Endothelial cell of umbilical vein (primary cell): ENCODE measurements around the gene AGPAT2. TPM values are rescaled to one million over a fixed set of nuclear protein-coding genes. Genes with fewer than 3 reads are reported as not detected.

Source experiments
- BruUV-seq: library from RNA; stranded (reverse); fragments of 400-500 nt; replicated peaks from 2 replicates; lab custom pipeline; 2021; lab: Mats Ljungman, UMichigan
- CTCF ChIA-PET: fragments of 300-600, 350-600 bp; sonication (Branson Sonifier 250); formaldehyde crosslinking; loops from one replicate; lab custom pipeline; 2021; ENCODE audit warnings: antibody characterized with exemption, inconsistent platforms; lab: Charles Lee
- POLR2A ChIA-PET: fragments of 300-600, 350-600 bp; sonication (Branson Sonifier 250); formaldehyde crosslinking; loops from one replicate; lab custom pipeline; 2021; ENCODE audit warnings: antibody characterized with exemption, inconsistent platforms; lab: Charles Lee
- DNase-seq: peaks from one replicate; pipeline ENCODE4 v3.0.0-alpha.2; 2011; ENCODE audit warnings: low read depth, low spot score
- FAIRE-seq: peaks from 2 replicates; lab custom pipeline; 2011; peaks lifted over from hg19 to GRCh38; lab: Jason Lieb, UNC
- H2AFZ ChIP-seq: 2 replicates; pipeline ENCODE4 v1.6.0; 2012; ENCODE audit warnings: low read depth, low read length, control low read depth, inconsistent platforms
- H3K27ac ChIP-seq: 2 replicates; pipeline ENCODE4 v1.5.1; 2011; ENCODE audit warnings: low read depth, mild to moderate bottlenecking, control low read depth, low read length, moderate library complexity; ENCODE audit not compliant: insufficient read depth
- H3K27me3 ChIP-seq, 2 experiments: 2 replicates each; pipeline versions ENCODE4 v1.6.0 to v1.6.1; 2011; ENCODE audit warnings: low read length in 2 of 2, mixed read lengths in 1 of 2; ENCODE audit not compliant: control insufficient read depth in 2 of 2, insufficient read depth in 2 of 2
- H3K36me3 ChIP-seq, 2 experiments: 2 replicates in 1 of 2; 3 replicates in 1 of 2; pipeline ENCODE4 v1.5.1; 2011; ENCODE audit warnings: low read length in 2 of 2, mild to moderate bottlenecking in 1 of 2, moderate library complexity in 1 of 2; ENCODE audit not compliant: control insufficient read depth in 2 of 2, insufficient read depth in 2 of 2; ENCODE audit errors: extremely low read depth in 1 of 2
- H3K4me1 ChIP-seq: 3 replicates; pipeline ENCODE4 v1.5.1; 2011; ENCODE audit warnings: mild to moderate bottlenecking, low read length; ENCODE audit not compliant: control insufficient read depth, insufficient read depth; ENCODE audit errors: extremely low read depth
- H3K4me2 ChIP-seq: 2 replicates; pipeline ENCODE4 v1.6.1; 2011; ENCODE audit warnings: low read length, control low read depth, mixed read lengths; ENCODE audit not compliant: insufficient read depth
- H3K4me3 ChIP-seq, 3 experiments: fragments of 200-600 bp in 1 of 3; sonication (generic), shearing (Covaris generic) in 1 of 3; replicated peaks in 1 of 3; 2 replicates each; pipeline ENCODE4 v1.5.1; 2011 to 2016; ENCODE audit warnings: control low read depth in 3 of 3, low read length in 3 of 3, mild to moderate bottlenecking in 2 of 3, inconsistent platforms in 1 of 3, low read depth in 1 of 3, moderate library complexity in 1 of 3; ENCODE audit not compliant: insufficient read depth in 1 of 3
- H3K79me2 ChIP-seq: 2 replicates; pipeline ENCODE4 v1.6.0; 2012; ENCODE audit warnings: low read length, inconsistent platforms; ENCODE audit not compliant: control insufficient read depth, insufficient read depth
- H3K9ac ChIP-seq: replicated peaks from 2 replicates; pipeline ENCODE3; 2011; ENCODE audit warnings: low read length, control low read depth; ENCODE audit not compliant: insufficient read depth; ENCODE audit errors: extremely low read depth
- H3K9me1 ChIP-seq: replicated peaks from 3 replicates; pipeline ENCODE4 v1.6.0; 2011; ENCODE audit warnings: mild to moderate bottlenecking, low read length; ENCODE audit not compliant: control insufficient read depth, insufficient read depth; ENCODE audit errors: extremely low read depth
- H3K9me3 ChIP-seq: replicated peaks from 2 replicates; pipeline ENCODE4 v1.5.1; 2012; ENCODE audit warnings: low read length, inconsistent platforms; ENCODE audit not compliant: control insufficient read depth, insufficient read depth
- H4K20me1 ChIP-seq: replicated peaks from 2 replicates; pipeline ENCODE3; 2011; ENCODE audit warnings: mild to moderate bottlenecking, low read length; ENCODE audit not compliant: control insufficient read depth, insufficient read depth; ENCODE audit errors: extremely low read depth
- EZH2 ChIP-seq: IDR thresholded peaks from 2 replicates; pipeline ENCODE4 v1.6.1; 2012; ENCODE audit warnings: borderline replicate concordance, low read depth, mild to moderate bottlenecking, moderate library complexity, low read length, inconsistent platforms; ENCODE audit not compliant: severe bottlenecking
- FOS ChIP-seq: IDR thresholded peaks from 2 replicates; pipeline ENCODE4 v1.6.1; 2011; ENCODE audit warnings: mild to moderate bottlenecking, low read length, moderate library complexity, borderline replicate concordance; ENCODE audit not compliant: insufficient read depth
- GATA2 ChIP-seq: IDR thresholded peaks from 2 replicates; pipeline ENCODE4 v1.7.0; 2011; ENCODE audit warnings: low read depth, mild to moderate bottlenecking, moderate library complexity, mixed read lengths, low read length; ENCODE audit not compliant: insufficient read length, insufficient read depth
- JUN ChIP-seq: IDR thresholded peaks from 2 replicates; pipeline ENCODE4 v1.6.1; 2011; ENCODE audit warnings: borderline replicate concordance, low read depth; ENCODE audit not compliant: insufficient read length, insufficient read depth
- MYC ChIP-seq: IDR thresholded peaks from one replicate; pipeline ENCODE4 v1.6.1; 2011; ENCODE audit warnings: mild to moderate bottlenecking, low read depth, low read length
- POLR2A ChIP-seq: IDR thresholded peaks from 2 replicates; pipeline ENCODE4 v1.6.1; 2012; ENCODE audit warnings: low read depth, mild to moderate bottlenecking, control low read depth, low read length
- POLR2AphosphoS5 ChIP-seq: IDR thresholded peaks from 2 replicates; pipeline ENCODE4 v1.6.1; 2012; ENCODE audit warnings: low read depth, mild to moderate bottlenecking, control low read depth, low read length, moderate library complexity; ENCODE audit not compliant: insufficient read depth
- dilution Hi-C: fragments of 300-500 bp; cut with MboI; formaldehyde crosslinking; loops from one replicate; pipeline ENCODE4 v1.15.0; 2019; ENCODE audit warnings: low sequenced_read_pairs; ENCODE audit not compliant: extremely low pct_ligation_motif_present
- intact Hi-C: fragments of 100-400 bp; cut with micrococcal nuclease; formaldehyde crosslinking; loops from one replicate; pipeline ENCODE4 v1.10.0; 2022
- polyA plus RNA-seq, 4 experiments: library from polyadenylated mRNA; depleted of rRNA in 3 of 4; stranded (reverse) in 3 of 4; unstranded in 1 of 4; fragments of >200 nt; gene quantifications; 2 replicates each; pipeline versions ENCODE4 v1.2.1 to v1.2.3, GENCODE V29; 2011 to 2012; ENCODE audit warnings: missing spikeins in 1 of 4
- total RNA-seq: library from RNA; stranded (reverse); gene quantifications from 2 replicates; pipeline ENCODE4 v1.2.3, GENCODE V29; 2021
- TF ChIP-seq, protein P1 (sequence below), 2 donors: IDR thresholded peaks; 1 replicate in 1 of 2; 2 replicates in 1 of 2; pipeline ENCODE4 v1.5.1; 2011; ENCODE audit warnings: low read length in 2 of 2, mild to moderate bottlenecking in 2 of 2, moderate library complexity in 2 of 2, control low read depth in 1 of 2, inconsistent platforms in 1 of 2, low read depth in 1 of 2; ENCODE audit not compliant: insufficient read depth in 1 of 2; ENCODE audit errors: extremely low read depth in 1 of 2
- TF ChIP-seq, protein P2 (sequence below): IDR thresholded peaks from 2 replicates; pipeline ENCODE4 v1.6.1; 2011; ENCODE audit not compliant: insufficient read depth, insufficient read length

AGPAT2 gene
- total and polyA plus RNA-seq, 2 donors (not counting 3 experiments of a cell fraction or from before 2014, with no cell fraction given) = 45.5 to 55.3 TPM

DNA sequence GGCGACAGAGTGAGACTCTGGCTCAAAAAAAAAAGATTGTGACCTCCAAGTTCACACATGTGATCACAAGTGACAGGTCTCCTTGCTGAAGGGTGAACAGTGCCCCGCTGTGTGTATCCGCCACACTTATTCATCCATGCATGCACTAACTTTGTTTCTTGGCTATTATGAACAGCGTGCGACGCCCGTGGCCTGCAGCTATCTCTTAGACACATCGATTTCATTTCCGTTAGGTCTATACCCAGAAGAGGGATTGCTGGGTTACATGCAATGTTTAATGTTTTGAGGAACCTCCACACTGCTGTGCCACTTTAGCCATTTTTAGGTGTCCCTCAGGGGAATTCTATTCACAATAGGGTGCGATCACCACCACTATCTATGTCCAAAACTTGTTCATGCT lies 36.6 kb downstream of the AGPAT2 start:
- ChIA-PET CTCF (no interaction called here), POLR2A (interaction anchor here (10.7 kb wide), 1 partner anchor 15 kb away, joined by 161 read pairs; the partner anchor contains the start of gene EGFL7)
- no peak overlapping the region for H3K27ac ChIP-seq
- no peak overlapping the region for H3K4me3 ChIP-seq
- no peak overlapping the region for H3K9ac ChIP-seq
- peaks cover 11% of the 10 kb centered on the region for H3K79me2 ChIP-seq
- FAIRE-seq (no peak), DNase-seq (no peak)
- peaks cover 53% of the 10 kb centered on the region for H3K4me1 ChIP-seq
- H2AFZ ChIP-seq = no peak overlapping the region
- no peaks in the 10 kb centered on the region for H4K20me1 ChIP-seq
- intact Hi-C loops = no loop called here
- dilution Hi-C loops = no loop called here
- no peaks in the 10 kb centered on the region for H3K9me3 ChIP-seq
- no peak overlapping the region for H3K4me2 ChIP-seq
- no peaks in the 10 kb centered on the region for H3K36me3 ChIP-seq
- H3K9me1 ChIP-seq = no peaks in the 10 kb centered on the region
- TF ChIP-seq POLR2AphosphoS5 (no peak), GATA2 (no peak), FOS (no peak), POLR2A (no peak), MYC (no peak), EZH2 (no peak), JUN (no peak)
- TF ChIP-seq, protein P1, sequence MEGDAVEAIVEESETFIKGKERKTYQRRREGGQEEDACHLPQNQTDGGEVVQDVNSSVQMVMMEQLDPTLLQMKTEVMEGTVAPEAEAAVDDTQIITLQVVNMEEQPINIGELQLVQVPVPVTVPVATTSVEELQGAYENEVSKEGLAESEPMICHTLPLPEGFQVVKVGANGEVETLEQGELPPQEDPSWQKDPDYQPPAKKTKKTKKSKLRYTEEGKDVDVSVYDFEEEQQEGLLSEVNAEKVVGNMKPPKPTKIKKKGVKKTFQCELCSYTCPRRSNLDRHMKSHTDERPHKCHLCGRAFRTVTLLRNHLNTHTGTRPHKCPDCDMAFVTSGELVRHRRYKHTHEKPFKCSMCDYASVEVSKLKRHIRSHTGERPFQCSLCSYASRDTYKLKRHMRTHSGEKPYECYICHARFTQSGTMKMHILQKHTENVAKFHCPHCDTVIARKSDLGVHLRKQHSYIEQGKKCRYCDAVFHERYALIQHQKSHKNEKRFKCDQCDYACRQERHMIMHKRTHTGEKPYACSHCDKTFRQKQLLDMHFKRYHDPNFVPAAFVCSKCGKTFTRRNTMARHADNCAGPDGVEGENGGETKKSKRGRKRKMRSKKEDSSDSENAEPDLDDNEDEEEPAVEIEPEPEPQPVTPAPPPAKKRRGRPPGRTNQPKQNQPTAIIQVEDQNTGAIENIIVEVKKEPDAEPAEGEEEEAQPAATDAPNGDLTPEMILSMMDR (IDR thresholded peaks at IDR 0.05; ENCODE audit: extremely low read depth in 1 of 2, insufficient read depth in 1 of 2, low read depth in 1 of 2, low read length in 2 of 2) = no peak
- TF ChIP-seq, protein P2, sequence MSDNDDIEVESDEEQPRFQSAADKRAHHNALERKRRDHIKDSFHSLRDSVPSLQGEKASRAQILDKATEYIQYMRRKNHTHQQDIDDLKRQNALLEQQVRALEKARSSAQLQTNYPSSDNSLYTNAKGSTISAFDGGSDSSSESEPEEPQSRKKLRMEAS = no peak
- no TSS peak for BruUV-seq
- no peaks in the 10 kb centered on the region for H3K27me3 ChIP-seq
